HCT116 (cell line): ENCODE results near the gene DNAH7. TPM values are rescaled to one million over a fixed set of nuclear protein-coding genes. Genes with fewer than 3 reads are reported as not detected.

Experiments used
- ATAC-seq: fragments of 200-7000 bp; cut with Tn5 transposase; 2 replicates; pipeline ENCODE4 v1.9.1; 2020; ENCODE audit warnings: mild to moderate bottlenecking, moderate library complexity
- Bru-seq: library from RNA; stranded (reverse); fragments of 400-500 nt; gene quantifications from one replicate; lab custom pipeline; 2021; lab: Mats Ljungman, UMichigan
- BruChase-seq, 2 experiments: library from RNA; stranded (reverse); fragments of 400-500 nt; gene quantifications; one replicate each; lab custom pipeline; 2021; lab: Mats Ljungman, UMichigan
- BruUV-seq: library from RNA; stranded (reverse); fragments of 400-500 nt; replicated peaks from 2 replicates; lab custom pipeline; 2021; lab: Mats Ljungman, UMichigan
- CTCF ChIA-PET: fragments of 300-600 bp; sonication (Branson Sonifier 250); formaldehyde crosslinking; loops from one replicate; lab custom pipeline; 2021; ENCODE audit warnings: antibody characterized with exemption; lab: Charles Lee
- POLR2A ChIA-PET: fragments of 300-600, 350-600 bp; sonication (Branson Sonifier 250); formaldehyde crosslinking; loops from one replicate; lab custom pipeline; 2021; ENCODE audit warnings: antibody characterized with exemption; lab: Charles Lee
- RAD21 ChIA-PET, 2 experiments: fragments of 300-600 bp; sonication (Branson Sonifier 250); formaldehyde crosslinking; loops; one replicate each; lab custom pipeline; 2023; ENCODE audit warnings: low total read pairs in 2 of 2; ENCODE audit not compliant: uncharacterized antibody in 2 of 2, unreplicated experiment in 2 of 2, low non-redundant PET in 1 of 2; lab: Charles Lee
- DNase-seq: peaks from one replicate; pipeline ENCODE4 v3.0.0-alpha.2; 2010; ENCODE audit warnings: low read depth, low spot score
- H2AFZ ChIP-seq: fragments of 200-600 bp; shearing (Covaris generic), sonication (generic); 2 replicates; pipeline ENCODE4 v1.6.1; 2017; ENCODE audit warnings: low read depth, mixed run types, mixed read lengths, antibody characterized with exemption, low read length; ENCODE audit not compliant: poor library complexity, severe bottlenecking
- H3K27ac ChIP-seq: 2 replicates; pipeline ENCODE4 v1.5.1; 2012; ENCODE audit warnings: low read depth, low read length
- H3K27me3 ChIP-seq: fragments of 200-600 bp; sonication (generic); 2 replicates; pipeline ENCODE4 v1.6.1; 2016; ENCODE audit warnings: mixed run types, low read length, mixed read lengths; ENCODE audit not compliant: insufficient read depth
- H3K36me3 ChIP-seq, 2 experiments: fragments of 200-500 bp in 1 of 2; fragments of 200-600 bp in 1 of 2; sonication (Bioruptor generic) in 1 of 2; sonication (generic) in 1 of 2; 2 replicates each; pipeline versions ENCODE4 v1.5.1 to v1.6.1; 2014 to 2016; ENCODE audit warnings: low read length in 2 of 2, inconsistent platforms in 1 of 2, mixed read lengths in 1 of 2, mixed run types in 1 of 2; ENCODE audit not compliant: insufficient read depth in 2 of 2, control insufficient read depth in 1 of 2
- H3K4me1 ChIP-seq, 2 experiments: fragments of 200-600 bp in 1 of 2; sonication (generic) in 1 of 2; 2 replicates each; pipeline versions ENCODE4 v1.5.1 to v1.6.1; 2012 to 2017; ENCODE audit warnings: low read length in 2 of 2, inconsistent platforms in 1 of 2, mild to moderate bottlenecking in 1 of 2, mixed read lengths in 1 of 2, mixed run types in 1 of 2, moderate library complexity in 1 of 2; ENCODE audit not compliant: insufficient read depth in 2 of 2, control insufficient read depth in 1 of 2
- H3K4me2 ChIP-seq: fragments of 200-600 bp; sonication (generic); 2 replicates; pipeline ENCODE4 v1.6.1; 2017; ENCODE audit warnings: mixed run types, low read length, mixed read lengths
- H3K4me3 ChIP-seq, 2 experiments: fragments of 200-600 bp in 1 of 2; sonication (generic) in 1 of 2; replicated peaks in 1 of 2; 2 replicates each; pipeline ENCODE4 v1.5.1; 2011 to 2016; ENCODE audit warnings: low read length in 2 of 2, control low read depth in 1 of 2, low read depth in 1 of 2, mild to moderate bottlenecking in 1 of 2, mixed read lengths in 1 of 2, mixed run types in 1 of 2
- H3K79me2 ChIP-seq: fragments of 200-600 bp; sonication (generic); 2 replicates; pipeline ENCODE4 v1.6.1; 2017; ENCODE audit warnings: mild to moderate bottlenecking, mixed run types, low read length, moderate library complexity, mixed read lengths; ENCODE audit not compliant: insufficient read depth
- H3K9ac ChIP-seq: fragments of 200-600 bp; sonication (generic); 2 replicates; pipeline ENCODE4 v1.6.1; 2016; ENCODE audit warnings: low read length, mixed read lengths
- H3K9me2 ChIP-seq: fragments of 200-600 bp; sonication (generic), shearing (Covaris generic); 2 replicates; pipeline ENCODE4 v1.6.1; 2017; ENCODE audit warnings: mixed run types, mild to moderate bottlenecking, moderate library complexity; ENCODE audit not compliant: insufficient read depth
- H3K9me3 ChIP-seq, 2 experiments: fragments of 200-500 bp in 1 of 2; fragments of 200-600 bp in 1 of 2; sonication (Bioruptor generic) in 1 of 2; sonication (generic) in 1 of 2; 2 replicates each; pipeline ENCODE4 v1.6.1; 2014 to 2017; ENCODE audit warnings: low read length in 2 of 2, mixed read lengths in 2 of 2, inconsistent platforms in 1 of 2, low read depth in 1 of 2, mild to moderate bottlenecking in 1 of 2, mixed run types in 1 of 2, moderate library complexity in 1 of 2; ENCODE audit not compliant: control insufficient read depth in 1 of 2, insufficient read depth in 1 of 2
- H4K20me1 ChIP-seq: fragments of 200-600 bp; sonication (generic), shearing (Covaris generic); 2 replicates; pipeline ENCODE4 v1.6.1; 2017; ENCODE audit warnings: mixed run types, mild to moderate bottlenecking, moderate library complexity; ENCODE audit not compliant: insufficient read depth
- CBX3 ChIP-seq: IDR thresholded peaks from 2 replicates; pipeline ENCODE4 v1.6.1; 2012; ENCODE audit warnings: low read depth
- CEBPB ChIP-seq: IDR thresholded peaks from 2 replicates; pipeline ENCODE4 v1.6.1; 2012; ENCODE audit warnings: low read depth
- EGR1 ChIP-seq: IDR thresholded peaks from 2 replicates; pipeline ENCODE4 v1.6.1; 2012; ENCODE audit warnings: low read depth
- ELF1 ChIP-seq: IDR thresholded peaks from 2 replicates; pipeline ENCODE4 v1.6.1; 2012; ENCODE audit warnings: low read depth, borderline replicate concordance
- EZH2phosphoT487 ChIP-seq: fragments of 200-600 bp; IDR thresholded peaks from 2 replicates; pipeline ENCODE4 v1.6.1; 2018; ENCODE audit warnings: antibody characterized with exemption, borderline replicate concordance
- FOSL1 ChIP-seq: IDR thresholded peaks from 2 replicates; pipeline ENCODE4 v1.6.1; 2012; ENCODE audit warnings: low read depth
- JUND ChIP-seq: IDR thresholded peaks from 2 replicates; pipeline ENCODE4 v1.6.1; 2012
- POLR2A ChIP-seq: IDR thresholded peaks from 2 replicates; pipeline ENCODE4 v1.7.0; 2011; ENCODE audit warnings: borderline replicate concordance; ENCODE audit not compliant: insufficient read depth, insufficient read length; ENCODE audit errors: extremely low read depth
- POLR2AphosphoS5 ChIP-seq: IDR thresholded peaks from 2 replicates; pipeline ENCODE4 v1.6.1; 2011; ENCODE audit warnings: mild to moderate bottlenecking, low read depth, low read length, moderate library complexity
- RAD21 ChIP-seq: IDR thresholded peaks from 2 replicates; pipeline ENCODE4 v1.6.1; 2012; ENCODE audit warnings: low read depth, mild to moderate bottlenecking
- SP1 ChIP-seq: IDR thresholded peaks from 2 replicates; pipeline ENCODE4 v1.6.1; 2012; ENCODE audit warnings: low read depth
- SRF ChIP-seq: IDR thresholded peaks from 2 replicates; pipeline ENCODE4 v1.6.1; 2012; ENCODE audit warnings: low read depth
- TCF7L2 ChIP-seq: IDR thresholded peaks from 2 replicates; pipeline ENCODE4 v1.7.0; 2011; ENCODE audit warnings: borderline replicate concordance, inconsistent platforms; ENCODE audit not compliant: insufficient read depth, insufficient read length; ENCODE audit errors: extremely low read depth
- YY1 ChIP-seq: IDR thresholded peaks from 2 replicates; pipeline ENCODE4 v1.6.1; 2011; ENCODE audit warnings: low read length, low read depth, moderate library complexity, mild to moderate bottlenecking; ENCODE audit not compliant: insufficient replicate concordance; ENCODE audit errors: extremely low read depth
- ZFX ChIP-seq: fragments of 450-650 bp; IDR thresholded peaks from 2 replicates; pipeline ENCODE4 v1.6.1; 2017
- ZNF274 ChIP-seq: fragments of 200-500 bp; sonication (Bioruptor generic); IDR thresholded peaks from 2 replicates; pipeline ENCODE4 v1.6.1; 2014; ENCODE audit warnings: mild to moderate bottlenecking, low read depth, low read length, inconsistent platforms
- intact Hi-C: fragments of 100-400 bp; cut with micrococcal nuclease; formaldehyde crosslinking; loops from 2 replicates; pipeline ENCODE4 v1.10.0; 2022
- long read RNA-seq: library from polyadenylated mRNA; unstranded; transcript quantifications from one replicate; pipeline ENCODE4 v2.0.0, GENCODE V29; 2021; ENCODE audit not compliant: unreplicated experiment
- polyA plus RNA-seq: library from polyadenylated mRNA; unstranded; fragments of >200 nt; gene quantifications from 2 replicates; pipeline ENCODE4 v1.2.1, GENCODE V29; 2012; ENCODE audit warnings: missing spikeins
- total RNA-seq: library from RNA; stranded (reverse); gene quantifications from one replicate; pipeline ENCODE4 v1.2.1, GENCODE V29; 2021; ENCODE audit not compliant: unreplicated experiment
- TF ChIP-seq, protein P1 (sequence below), 3 experiments: fragments of 200-600 bp in 1 of 3; sonication (generic) in 1 of 3; IDR thresholded peaks in 2 of 3; conservative IDR thresholded peaks in 1 of 3; 2 replicates each; pipeline ENCODE4 v1.5.1; 2012 to 2017; ENCODE audit warnings: low read depth in 2 of 3, low read length in 2 of 3, antibody characterized with exemption in 1 of 3, borderline replicate concordance in 1 of 3, control low read depth in 1 of 3, mild to moderate bottlenecking in 1 of 3, mixed read lengths in 1 of 3, mixed run types in 1 of 3, moderate library complexity in 1 of 3; ENCODE audit not compliant: insufficient read depth in 1 of 3
- TF ChIP-seq, protein P2 (sequence below): IDR thresholded peaks from 2 replicates; pipeline ENCODE4 v1.6.1; 2011; ENCODE audit warnings: mild to moderate bottlenecking, low read length, moderate library complexity; ENCODE audit not compliant: insufficient replicate concordance; ENCODE audit errors: extremely low read depth
- TF ChIP-seq, protein P3 (sequence below): IDR thresholded peaks from 2 replicates; pipeline ENCODE4 v1.6.1; 2012
- TF ChIP-seq, protein P4 (sequence below): IDR thresholded peaks from 2 replicates; pipeline ENCODE4 v1.6.1; 2012

Gene DNAH7
- not detected for total RNA-seq
- polyA plus RNA-seq = not detected in 2 replicates
- percentile 4 among the genes with signal in this experiment for Bru-seq, nascent RNA
- BruChase-seq, experiment 1, labeled RNA remaining after a 6-hour chase = percentile 2 among the genes with signal in this experiment
- BruChase-seq, experiment 2, labeled RNA remaining after a 2-hour chase = percentile 3 among the genes with signal in this experiment
- long read RNA-seq = 0 reads

DNA sequence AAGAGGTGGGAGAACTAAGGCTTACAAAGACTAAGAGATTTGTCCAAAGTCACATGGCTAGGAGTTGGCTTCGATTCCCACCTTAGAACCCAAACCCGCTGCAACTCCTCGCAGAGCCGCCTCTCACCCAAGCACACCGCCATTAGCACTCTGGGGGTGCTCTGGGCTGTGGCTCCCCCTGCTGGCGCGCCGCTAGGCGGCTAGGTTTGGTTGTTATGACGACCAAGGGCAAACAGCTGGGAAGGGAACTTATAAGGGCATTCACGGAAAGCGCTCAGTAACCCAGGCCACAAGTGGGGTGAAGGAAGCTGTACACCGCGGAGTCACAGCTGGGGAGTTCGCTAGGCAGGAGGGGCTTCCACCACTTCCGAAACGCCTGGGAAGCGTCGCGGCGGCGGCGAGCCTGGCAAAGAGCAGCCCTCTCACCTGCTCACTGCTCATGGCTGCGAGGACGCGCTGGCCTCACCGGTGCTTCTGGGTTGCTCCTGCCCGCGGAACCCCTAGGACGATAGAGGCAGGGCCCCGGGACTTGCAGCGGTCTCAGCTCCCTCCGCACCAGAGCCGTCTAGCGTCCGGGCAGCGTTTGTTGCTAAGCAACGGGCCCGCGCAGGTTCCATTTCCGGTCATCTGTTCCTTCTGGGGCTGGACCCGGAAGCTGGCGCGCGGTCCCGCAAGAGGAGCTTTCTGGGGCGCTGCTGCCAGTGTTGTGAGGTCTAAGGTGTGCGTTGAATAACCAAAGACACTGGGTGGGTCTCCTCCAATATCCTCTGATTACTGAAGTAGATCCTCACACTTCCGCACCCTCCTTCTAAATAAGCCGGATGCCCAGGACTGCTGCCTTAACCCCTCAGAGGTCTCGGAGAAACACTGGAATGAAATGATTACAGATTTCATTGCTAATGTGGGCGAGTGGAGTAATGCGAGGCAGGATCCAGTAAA, at the start of gene DNAH7:
Gene DNAH7 (minus strand): TSS at position 567 of the 939 bp plus-strand sequence. CDS start 126 bp downstream, at position 441.
- Histone ChIP-seq H3K27ac (no peak within 1 kb of the TSS), H2AFZ (peak within 1 kb of the TSS; percentile 85), H3K27me3 (no peaks in the 10 kb centered on the region), H3K9me2 (no peaks in the 10 kb centered on the region), H3K9me3 (no peaks in the 10 kb centered on the region), H3K4me2 (peak within 1 kb of the TSS; percentile 34), H3K36me3 (no peaks in the 10 kb centered on the region), H3K79me2 (no peaks in the 10 kb centered on the region), H3K4me1 (peaks cover 0 to 3% of the 10 kb centered on the region in 2 experiments; a peak in 1 of 4 replicates), H3K4me3 (no peak within 1 kb of the TSS), H4K20me1 (no peaks in the 10 kb centered on the region), H3K9ac (no peak within 1 kb of the TSS)
- intact Hi-C loops = no loop called here
- ChIA-PET RAD21 (no interaction called here), CTCF (interaction anchor here (0.6 to 3.0 kb wide), 9 partner anchors 9 to 408 kb away, joined by 3 to 26 read pairs (median 4); no protein-coding TSS in a partner anchor), POLR2A (no interaction called here)
- peak; percentile 94 for ATAC-seq
- peak; percentile 31 for DNase-seq
- no TSS peak for BruUV-seq
- no peak for TF ChIP-seq SP1
- TF ChIP-seq, protein P1, sequence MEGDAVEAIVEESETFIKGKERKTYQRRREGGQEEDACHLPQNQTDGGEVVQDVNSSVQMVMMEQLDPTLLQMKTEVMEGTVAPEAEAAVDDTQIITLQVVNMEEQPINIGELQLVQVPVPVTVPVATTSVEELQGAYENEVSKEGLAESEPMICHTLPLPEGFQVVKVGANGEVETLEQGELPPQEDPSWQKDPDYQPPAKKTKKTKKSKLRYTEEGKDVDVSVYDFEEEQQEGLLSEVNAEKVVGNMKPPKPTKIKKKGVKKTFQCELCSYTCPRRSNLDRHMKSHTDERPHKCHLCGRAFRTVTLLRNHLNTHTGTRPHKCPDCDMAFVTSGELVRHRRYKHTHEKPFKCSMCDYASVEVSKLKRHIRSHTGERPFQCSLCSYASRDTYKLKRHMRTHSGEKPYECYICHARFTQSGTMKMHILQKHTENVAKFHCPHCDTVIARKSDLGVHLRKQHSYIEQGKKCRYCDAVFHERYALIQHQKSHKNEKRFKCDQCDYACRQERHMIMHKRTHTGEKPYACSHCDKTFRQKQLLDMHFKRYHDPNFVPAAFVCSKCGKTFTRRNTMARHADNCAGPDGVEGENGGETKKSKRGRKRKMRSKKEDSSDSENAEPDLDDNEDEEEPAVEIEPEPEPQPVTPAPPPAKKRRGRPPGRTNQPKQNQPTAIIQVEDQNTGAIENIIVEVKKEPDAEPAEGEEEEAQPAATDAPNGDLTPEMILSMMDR (IDR thresholded peaks at IDR 0.05 in 2 of 3, conservative IDR thresholded peaks at IDR 0.05 in 1 of 3; ENCODE audit: borderline replicate concordance in 1 of 3, insufficient read depth in 1 of 3, low read depth in 2 of 3, low read length in 2 of 3) = peak; percentile 33 to 77 (median 70); a peak in 5 of 6 replicates
- TF ChIP-seq, protein P2, sequence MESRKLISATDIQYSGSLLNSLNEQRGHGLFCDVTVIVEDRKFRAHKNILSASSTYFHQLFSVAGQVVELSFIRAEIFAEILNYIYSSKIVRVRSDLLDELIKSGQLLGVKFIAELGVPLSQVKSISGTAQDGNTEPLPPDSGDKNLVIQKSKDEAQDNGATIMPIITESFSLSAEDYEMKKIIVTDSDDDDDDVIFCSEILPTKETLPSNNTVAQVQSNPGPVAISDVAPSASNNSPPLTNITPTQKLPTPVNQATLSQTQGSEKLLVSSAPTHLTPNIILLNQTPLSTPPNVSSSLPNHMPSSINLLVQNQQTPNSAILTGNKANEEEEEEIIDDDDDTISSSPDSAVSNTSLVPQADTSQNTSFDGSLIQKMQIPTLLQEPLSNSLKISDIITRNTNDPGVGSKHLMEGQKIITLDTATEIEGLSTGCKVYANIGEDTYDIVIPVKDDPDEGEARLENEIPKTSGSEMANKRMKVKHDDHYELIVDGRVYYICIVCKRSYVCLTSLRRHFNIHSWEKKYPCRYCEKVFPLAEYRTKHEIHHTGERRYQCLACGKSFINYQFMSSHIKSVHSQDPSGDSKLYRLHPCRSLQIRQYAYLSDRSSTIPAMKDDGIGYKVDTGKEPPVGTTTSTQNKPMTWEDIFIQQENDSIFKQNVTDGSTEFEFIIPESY = no peak
- peak; percentile 69 for TF ChIP-seq RAD21
- TF ChIP-seq EZH2phosphoT487 = no peak
- peak; percentile 83 for TF ChIP-seq YY1
- TF ChIP-seq CBX3 = peak; percentile 36; the same call in 1 of the 2 replicates
- no peak for TF ChIP-seq ELF1
- no peak for TF ChIP-seq JUND
- TF ChIP-seq TCF7L2 = no peak
- no peak for TF ChIP-seq POLR2AphosphoS5
- no peak for TF ChIP-seq ZFX
- TF ChIP-seq, protein P3, sequence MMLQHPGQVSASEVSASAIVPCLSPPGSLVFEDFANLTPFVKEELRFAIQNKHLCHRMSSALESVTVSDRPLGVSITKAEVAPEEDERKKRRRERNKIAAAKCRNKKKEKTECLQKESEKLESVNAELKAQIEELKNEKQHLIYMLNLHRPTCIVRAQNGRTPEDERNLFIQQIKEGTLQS = no peak
- no peak for TF ChIP-seq CEBPB
- TF ChIP-seq EGR1 = no peak
- TF ChIP-seq FOSL1 = no peak
- no peak for TF ChIP-seq POLR2A
- peak; percentile 43; the same call in 1 of the 2 replicates for TF ChIP-seq SRF
- TF ChIP-seq, protein P4, sequence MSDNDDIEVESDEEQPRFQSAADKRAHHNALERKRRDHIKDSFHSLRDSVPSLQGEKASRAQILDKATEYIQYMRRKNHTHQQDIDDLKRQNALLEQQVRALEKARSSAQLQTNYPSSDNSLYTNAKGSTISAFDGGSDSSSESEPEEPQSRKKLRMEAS = no peak
- TF ChIP-seq ZNF274 = no peak
